T-helper 22 cell (primary cell): Measurements from ENCODE around the gene IRF8.
"Not testable (repeated sequence)": the region's sequence is repeated elsewhere in the genome, so short reads cannot be mapped to it uniquely, and the experiment has no call there.

Experiments
- DNase-seq: peaks from one replicate; pipeline ENCODE4 v3.0.0-alpha.2; 2020; ENCODE audit warnings: low read depth

Gene IRF8

GRCh38 chr16:85868495-85868894 is 30.5 kb upstream of the IRF8 start:
- no peak for DNase-seq

DNA sequence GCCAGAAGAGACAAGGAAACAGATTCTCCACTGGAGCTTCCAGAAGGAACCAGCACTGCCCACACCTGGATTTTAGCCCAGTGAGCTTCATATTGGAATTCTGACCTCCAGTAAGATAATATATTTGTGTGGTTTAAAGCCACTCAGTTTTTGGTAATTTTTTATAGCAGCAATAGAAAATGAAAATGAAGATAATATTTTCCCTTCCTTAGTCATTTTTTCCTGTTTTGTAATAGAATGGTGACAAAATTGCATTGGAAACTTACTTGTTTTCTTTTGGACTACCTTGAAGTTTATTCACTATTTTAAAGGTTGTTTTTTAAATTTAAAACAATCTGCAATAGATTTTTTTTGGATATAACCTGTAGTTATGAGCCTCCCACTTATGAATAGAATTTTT is 29.8 kb upstream of the IRF8 start:
- DNase-seq: no peak

- DNase-seq: no peak
Observed at GRCh38 chr16:85869785-85870558, 29.0 kb upstream of the IRF8 start.

- DNase-seq: no peak
Observed at GRCh38 chr16:85871756-85872155, 27.2 kb upstream of the IRF8 start.

DNA sequence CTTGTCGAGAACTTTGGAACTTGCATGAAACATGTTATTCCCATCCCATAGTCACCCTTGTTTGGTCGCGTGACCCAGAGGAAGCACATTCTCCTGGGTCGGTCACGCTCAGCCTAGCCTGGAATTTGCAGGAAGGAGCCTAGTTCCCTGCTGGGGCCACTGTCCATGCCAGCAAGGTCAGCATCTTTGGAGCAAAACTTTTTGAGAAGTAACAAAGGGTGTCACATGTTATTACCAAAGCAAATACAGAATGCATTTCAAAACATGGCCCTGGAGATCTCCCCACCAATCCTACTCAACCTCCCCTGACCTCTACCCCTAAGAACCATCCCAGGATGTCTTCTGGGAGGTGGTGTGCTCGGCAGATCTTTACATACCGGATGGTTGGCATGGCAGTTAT is 26.2 kb upstream of the IRF8 start:
- no peak for DNase-seq

GRCh38 chr16:85873153-85873552 is 25.8 kb upstream of the IRF8 start:
- DNase-seq: no peak

DNA sequence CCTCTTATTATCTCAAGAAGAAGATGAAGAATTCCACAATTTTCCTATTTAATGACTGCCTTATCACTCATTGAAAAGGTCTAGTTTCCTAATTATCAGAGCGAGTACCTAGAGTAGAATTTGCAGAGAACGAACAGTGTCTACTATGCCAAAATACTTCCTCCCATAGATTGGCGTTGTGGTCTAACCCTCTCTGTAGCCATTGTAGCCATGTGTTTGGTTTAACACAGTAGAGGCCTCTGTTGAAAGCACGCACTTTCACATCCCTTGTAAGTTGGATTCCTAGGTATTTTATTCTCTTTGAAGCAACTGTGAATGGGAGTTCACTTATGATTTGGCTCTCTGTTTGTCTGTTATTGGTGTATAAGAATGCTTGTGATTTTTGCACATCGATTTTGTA is 24.9 kb upstream of the IRF8 start:
- not testable (repeated sequence) for DNase-seq

DNA sequence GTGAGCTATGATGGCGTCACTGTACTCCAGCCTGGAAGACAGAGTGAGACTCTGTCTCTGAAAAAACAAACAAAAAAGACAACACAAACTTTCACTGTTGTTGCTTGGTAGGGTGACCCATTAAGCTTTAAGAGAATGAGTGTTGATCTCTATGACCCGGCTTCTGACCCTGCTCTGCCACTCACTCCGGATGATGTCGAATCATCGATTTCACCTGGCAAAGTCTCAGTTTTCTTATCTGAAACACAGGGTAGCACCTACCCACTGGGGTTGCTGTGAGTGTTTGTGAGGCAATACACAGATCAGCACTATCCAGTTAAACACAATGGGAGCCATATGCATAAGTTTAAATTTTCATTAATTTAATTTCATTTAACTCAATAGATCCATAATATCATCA is 20.6 kb upstream of the IRF8 start:
- DNase-seq: no peak

GRCh38 chr16:85878875-85879274 is 20.1 kb upstream of the IRF8 start:
- DNase-seq: no peak

DNA sequence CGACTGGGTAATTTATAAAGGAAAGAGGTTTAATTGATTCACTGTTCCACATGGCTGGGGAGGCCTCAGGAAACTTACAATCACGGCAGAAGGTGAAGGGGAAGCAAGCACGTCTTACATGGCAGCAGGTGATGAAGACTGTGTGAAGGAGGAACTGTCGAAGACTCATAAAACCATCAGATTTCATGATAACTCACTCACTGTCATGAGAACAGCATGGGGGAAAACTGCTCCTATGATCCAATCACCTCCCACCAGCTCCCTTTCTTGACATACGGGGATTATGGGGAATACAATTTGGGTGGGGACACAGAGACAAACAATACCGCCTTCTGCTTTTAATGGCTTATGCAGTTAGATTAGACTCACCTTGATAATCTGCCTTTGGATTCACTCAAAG is 19.4 kb upstream of the IRF8 start:
- no peak for DNase-seq

GRCh38 chr16:85879975-85880831 is 18.8 kb upstream of the IRF8 start:
- DNase-seq: no peak

GRCh38 chr16:85880861-85881260 is 18.1 kb upstream of the IRF8 start:
- DNase-seq: no peak

- DNase-seq: no peak
Observed at GRCh38 chr16:85881436-85881835, 17.5 kb upstream of the IRF8 start.

DNA sequence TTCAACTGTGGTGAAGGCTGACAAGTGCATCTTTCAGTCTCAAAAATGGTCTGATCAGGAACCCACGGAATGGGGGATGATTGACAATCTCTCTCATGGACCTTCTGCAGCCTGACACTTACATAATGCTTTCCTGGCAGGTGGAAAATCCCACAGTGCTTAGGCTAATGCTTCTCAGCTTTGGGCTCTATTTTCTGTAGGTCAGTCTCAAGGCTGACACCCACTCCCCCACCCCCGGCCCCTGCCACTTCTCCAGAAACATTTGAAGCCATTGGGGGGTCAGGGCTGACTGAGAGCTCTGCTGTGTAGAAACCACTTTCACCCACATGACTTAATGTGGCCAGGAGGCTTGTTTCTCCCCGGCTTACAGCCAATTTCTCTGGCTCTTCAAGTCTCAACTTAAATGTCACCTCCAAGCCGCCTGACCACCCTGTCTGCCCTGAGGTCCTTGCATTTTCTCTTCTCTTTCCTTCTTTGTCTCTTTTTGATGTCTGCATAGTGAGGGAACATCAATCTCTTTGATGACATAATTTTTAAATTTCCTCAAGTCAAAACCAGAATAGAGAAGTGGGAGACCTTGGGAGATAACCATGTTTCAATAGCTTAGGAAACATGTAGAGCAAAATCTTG is 16.7 kb upstream of the IRF8 start:
- DNase-seq: no peak

DNA sequence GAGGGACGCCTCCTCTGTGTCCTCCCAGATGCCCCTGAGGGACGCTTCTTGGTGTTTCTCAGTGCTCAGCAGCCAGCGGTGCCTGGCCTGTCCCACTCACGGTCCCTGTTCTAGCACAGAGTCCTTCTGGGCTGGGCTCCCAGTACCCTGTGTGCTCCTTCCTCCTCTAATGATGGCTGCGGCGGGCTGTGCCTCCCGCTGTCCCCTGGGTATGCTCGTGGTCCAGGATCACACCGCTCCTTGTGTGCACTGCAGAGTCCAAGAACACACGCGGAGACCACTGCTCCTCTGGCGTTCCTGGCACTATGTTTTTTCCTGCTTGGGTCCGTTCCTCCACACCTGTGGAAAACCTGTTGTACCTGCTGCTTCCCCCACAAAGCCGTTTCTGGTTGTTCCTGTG is 15.1 kb upstream of the IRF8 start:
- DNase-seq: no peak

DNA sequence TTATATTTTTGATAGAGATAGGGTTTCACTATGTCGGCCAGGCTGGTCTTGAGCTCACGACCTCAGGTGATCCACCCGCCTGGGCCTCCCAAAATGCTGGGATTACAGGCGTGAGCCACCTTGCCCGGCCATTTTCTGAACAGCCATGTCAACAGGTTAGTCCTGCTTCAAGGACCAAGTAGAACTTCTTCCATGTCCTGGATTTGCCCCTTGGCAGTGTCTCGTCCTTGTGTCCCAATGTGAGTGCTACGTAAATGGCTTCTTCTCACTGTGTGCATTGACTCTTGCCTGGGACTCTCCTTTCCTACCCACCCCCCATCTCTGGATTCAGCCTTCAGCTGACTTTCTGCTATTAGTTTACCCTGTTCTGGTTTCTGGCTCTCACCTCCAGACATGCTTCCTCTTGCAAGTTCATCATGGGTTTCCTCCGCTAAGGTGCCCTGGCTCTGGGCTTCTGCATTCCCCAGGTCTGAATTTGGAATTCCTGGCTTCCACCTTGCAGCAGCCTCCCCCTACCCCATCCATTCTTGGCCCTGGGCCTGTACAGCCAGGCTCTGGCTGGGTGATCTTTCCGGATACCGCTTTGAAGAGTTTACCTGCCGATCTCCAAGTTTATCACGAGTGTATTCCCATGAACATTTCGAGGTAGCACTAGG is 14.0 kb upstream of the IRF8 start:
- DNase-seq: no peak

GRCh38 chr16:85885537-85885936 is 13.4 kb upstream of the IRF8 start:
- DNase-seq: no peak

DNA sequence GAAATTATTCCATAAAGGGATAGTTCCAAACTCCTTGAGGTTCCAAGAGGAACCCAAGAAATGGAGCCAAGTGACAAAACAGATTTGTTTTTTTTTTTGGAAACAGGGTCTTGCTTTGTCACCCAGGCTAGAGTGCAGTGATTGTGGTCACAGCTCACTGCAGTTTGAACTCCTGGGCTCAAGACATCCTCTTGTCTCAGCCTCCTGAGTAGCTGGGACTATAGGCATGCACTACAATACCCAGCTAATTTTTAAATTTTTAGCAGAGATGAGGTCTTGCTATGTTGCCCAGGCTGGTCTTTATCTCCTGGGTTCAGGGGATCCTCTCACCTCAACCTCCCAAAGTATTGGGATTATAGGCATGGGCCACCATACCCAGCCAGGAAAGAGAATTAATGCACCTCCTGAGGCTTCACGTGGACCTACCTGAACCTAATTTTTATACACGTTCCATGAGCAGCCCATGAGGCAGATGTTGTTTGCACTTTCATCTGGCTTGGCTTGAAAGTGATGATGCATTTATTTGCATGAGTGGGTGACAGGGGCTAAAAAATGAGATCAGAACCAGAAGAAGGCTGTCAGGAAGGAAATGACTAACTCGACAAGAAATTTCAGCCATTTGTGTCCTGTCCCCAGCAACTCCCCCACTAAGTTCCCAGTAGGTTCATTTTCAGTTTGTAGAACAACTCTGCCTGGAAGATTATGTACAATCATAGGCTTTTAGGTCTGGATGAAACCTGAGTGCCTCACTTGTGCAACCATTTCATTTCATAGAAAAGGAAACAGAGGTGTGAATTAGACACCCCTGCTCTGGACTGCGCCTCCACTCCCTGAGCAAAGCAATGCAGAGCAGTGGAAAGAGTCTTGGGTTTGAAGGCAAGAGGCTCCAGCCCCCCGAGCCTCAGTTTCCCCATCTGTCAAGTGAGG is 10.3 kb upstream of the IRF8 start:
- no peak for DNase-seq

DNA sequence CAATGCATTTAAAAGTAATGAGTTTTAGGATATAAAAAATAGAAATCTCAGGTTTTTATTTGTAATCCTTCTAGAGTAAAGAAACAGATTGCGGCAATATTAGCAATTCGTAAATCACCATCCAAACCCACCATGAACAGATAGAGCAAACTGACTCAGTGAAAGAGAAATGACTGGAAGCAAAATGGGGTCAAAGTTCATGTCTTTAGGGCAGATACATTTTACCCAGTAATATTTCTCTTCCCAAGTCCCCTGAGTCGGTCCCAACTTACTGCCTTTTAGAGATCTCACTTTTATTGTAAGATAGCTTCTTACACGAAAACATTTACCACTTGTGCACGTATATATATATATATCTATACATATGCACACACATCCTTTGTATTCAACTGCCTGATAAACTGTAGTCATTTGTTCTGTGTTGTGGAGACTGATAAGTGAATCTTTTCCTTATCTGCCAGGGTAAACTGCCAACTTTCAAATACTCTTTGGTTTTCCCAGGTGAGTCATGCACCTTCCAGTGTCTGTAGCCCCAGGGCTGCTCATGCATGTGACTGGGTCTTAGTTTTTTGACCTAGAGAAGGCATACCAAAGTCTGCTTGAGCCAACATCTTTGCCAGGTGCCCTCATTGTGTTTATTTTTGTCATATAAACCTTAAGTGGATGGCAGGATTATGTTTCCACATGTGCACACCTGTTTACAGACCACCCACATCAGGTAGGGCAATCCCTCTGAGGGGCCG is 7.8 kb upstream of the IRF8 start:
- DNase-seq: no peak

DNA sequence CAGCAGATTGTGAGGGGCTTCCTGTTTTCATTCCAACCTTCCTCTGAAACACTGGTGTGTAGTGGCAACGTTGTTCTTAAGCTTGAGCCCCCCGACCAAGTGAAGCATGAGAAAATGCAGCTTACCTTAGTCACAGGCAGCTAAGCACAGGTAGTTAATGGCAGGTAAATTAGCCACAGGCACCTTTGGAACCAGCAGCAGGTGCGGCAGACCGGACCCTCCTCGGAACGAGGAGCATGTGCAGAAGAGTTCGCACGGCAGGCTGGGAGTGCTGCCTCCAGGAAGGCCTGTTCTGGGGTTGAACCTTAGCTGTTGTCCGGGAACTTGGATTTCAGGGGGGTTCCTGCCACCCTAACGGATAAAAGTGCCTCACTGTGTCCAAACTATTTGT is 7.2 kb upstream of the IRF8 start:
- DNase-seq: no peak

DNA sequence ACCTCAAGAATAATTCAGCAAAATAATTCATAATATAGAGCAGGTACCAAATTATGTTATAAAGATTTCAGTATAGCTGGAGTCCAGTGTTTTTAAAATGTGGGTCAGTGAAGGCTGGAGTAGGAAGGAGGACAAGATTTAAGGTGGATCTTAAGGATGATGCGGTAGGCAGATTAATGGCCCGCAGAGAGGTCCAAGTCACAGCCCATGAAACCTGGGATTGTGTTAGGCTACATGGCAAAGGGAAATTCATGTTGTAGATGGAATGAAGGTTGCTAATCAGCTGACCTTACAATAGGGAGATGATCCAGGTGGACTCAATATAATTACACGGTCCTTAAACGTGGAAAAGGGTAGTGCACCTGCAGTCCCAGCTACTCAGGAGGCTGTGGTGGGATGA is 6.2 kb upstream of the IRF8 start:
- DNase-seq: no peak
